ENCODE data around the gene H6PD.

H6PD gene

GRCh38 chr1:9302745-9303524 is 68.4 kb downstream of the H6PD start:
- no peak for DNase-seq

- no peak for DNase-seq
Observed at GRCh38 chr1:9303916-9304315, 69.3 kb downstream of the H6PD start.

- DNase-seq: no peak
Observed at GRCh38 chr1:9305216-9305615, 70.6 kb downstream of the H6PD start.

GRCh38 chr1:9306006-9306405 is 71.4 kb downstream of the H6PD start:
- DNase-seq: no peak

GRCh38 chr1:9307303-9307702 is 72.7 kb downstream of the H6PD start:
- no peak for DNase-seq

GRCh38 chr1:9308236-9308785 is 73.7 kb downstream of the H6PD start:
- DNase-seq: no peak

- DNase-seq: no peak
Observed at GRCh38 chr1:9309080-9309479, 74.5 kb downstream of the H6PD start.

GRCh38 chr1:9309991-9310390 is 75.4 kb downstream of the H6PD start:
- DNase-seq: no peak

GRCh38 chr1:9311029-9311428 is 76.5 kb downstream of the H6PD start:
- DNase-seq: no peak

GRCh38 chr1:9311479-9311878 is 76.9 kb downstream of the H6PD start:
- no peak for DNase-seq

GRCh38 chr1:9312168-9312720 is 77.7 kb downstream of the H6PD start:
- DNase-seq: no peak

GRCh38 chr1:9313576-9313975 is 79.0 kb downstream of the H6PD start:
- no peak for DNase-seq

- no peak for DNase-seq
Observed at GRCh38 chr1:9314111-9314510, 79.5 kb downstream of the H6PD start.

- no peak for DNase-seq
Observed at GRCh38 chr1:9314711-9315379, 80.3 kb downstream of the H6PD start.

GRCh38 chr1:9315411-9316079 is 81.0 kb downstream of the H6PD start:
- no peak for DNase-seq

- DNase-seq: no peak
Observed at GRCh38 chr1:9316080-9316444, 81.5 kb downstream of the H6PD start.

- no peak for DNase-seq
Observed at GRCh38 chr1:9316512-9316911, 81.9 kb downstream of the H6PD start.

GRCh38 chr1:9317072-9317471 is 82.5 kb downstream of the H6PD start:
- no peak for DNase-seq

GRCh38 chr1:9317591-9318417 is 83.2 kb downstream of the H6PD start:
- no peak for DNase-seq

GRCh38 chr1:9319208-9319788 is 84.7 kb downstream of the H6PD start:
- no peak for DNase-seq

- DNase-seq: no peak
Observed at GRCh38 chr1:9319789-9320519, 85.4 kb downstream of the H6PD start.

Measured in CD4-positive, alpha-beta T cell treated with Interferon gamma for 1 hour (primary cell).